Measurements from ENCODE around the gene PLCE1. TPM values are rescaled to one million over a fixed set of nuclear protein-coding genes. Genes with fewer than 3 reads are reported as not detected.

PLCE1 gene
- total RNA-seq, 1 experiment from 2014 or later = 0.13 TPM

DNA sequence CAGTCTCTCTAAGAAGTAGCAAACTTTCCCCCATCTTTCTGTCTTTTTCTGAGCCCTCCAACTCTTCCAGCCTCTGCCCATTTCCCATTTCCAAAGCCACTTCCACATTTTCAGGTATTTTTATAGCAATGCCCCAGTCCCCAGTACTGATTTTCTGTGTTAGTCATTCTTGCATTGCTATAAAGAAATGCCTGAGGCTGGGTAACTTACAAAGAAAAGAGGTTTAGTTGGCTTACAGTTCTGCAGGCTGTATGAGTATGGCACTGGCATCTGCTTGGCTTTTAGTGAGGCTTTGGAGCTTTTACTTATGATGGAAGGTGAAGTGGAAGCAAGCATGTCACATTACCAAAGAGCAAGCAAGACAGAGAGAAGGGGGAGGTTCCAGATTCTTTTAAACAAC is 17.2 kb downstream of the PLCE1 start:
- H3K9me3 ChIP-seq (ENCODE audit: control insufficient read depth, low read depth, low read length) = no peaks in the 10 kb centered on the region
- no peaks in the 10 kb centered on the region; a peak in 1 of 5 replicates for H3K9me3 Mint-ChIP-seq
- no peak overlapping the region for H2BK20ac ChIP-seq (ENCODE audit: low read depth, low read length, poor library complexity, severe bottlenecking)
- no peak overlapping the region for H2BK15ac ChIP-seq (ENCODE audit: low read depth, low read length)
- H3K23ac ChIP-seq (ENCODE audit: insufficient read length, low read depth, low read length) = no peak overlapping the region
- no peak overlapping the region for H3K4me2 ChIP-seq (ENCODE audit: insufficient read depth, insufficient read length, low read length)
- no peaks in the 10 kb centered on the region for H3K27me3 ChIP-seq (ENCODE audit: insufficient read depth, low read length)
- no peak overlapping the region for H2BK5ac ChIP-seq (ENCODE audit: insufficient read length, low read length)
- H3K56ac ChIP-seq (ENCODE audit: insufficient read length, low read depth, low read length) = no peak overlapping the region
- no peak for DNase-seq
- H3K27ac ChIP-seq (ENCODE audit: insufficient read length, low read depth, low read length) = no peak overlapping the region
- TF ChIP-seq, protein P1, sequence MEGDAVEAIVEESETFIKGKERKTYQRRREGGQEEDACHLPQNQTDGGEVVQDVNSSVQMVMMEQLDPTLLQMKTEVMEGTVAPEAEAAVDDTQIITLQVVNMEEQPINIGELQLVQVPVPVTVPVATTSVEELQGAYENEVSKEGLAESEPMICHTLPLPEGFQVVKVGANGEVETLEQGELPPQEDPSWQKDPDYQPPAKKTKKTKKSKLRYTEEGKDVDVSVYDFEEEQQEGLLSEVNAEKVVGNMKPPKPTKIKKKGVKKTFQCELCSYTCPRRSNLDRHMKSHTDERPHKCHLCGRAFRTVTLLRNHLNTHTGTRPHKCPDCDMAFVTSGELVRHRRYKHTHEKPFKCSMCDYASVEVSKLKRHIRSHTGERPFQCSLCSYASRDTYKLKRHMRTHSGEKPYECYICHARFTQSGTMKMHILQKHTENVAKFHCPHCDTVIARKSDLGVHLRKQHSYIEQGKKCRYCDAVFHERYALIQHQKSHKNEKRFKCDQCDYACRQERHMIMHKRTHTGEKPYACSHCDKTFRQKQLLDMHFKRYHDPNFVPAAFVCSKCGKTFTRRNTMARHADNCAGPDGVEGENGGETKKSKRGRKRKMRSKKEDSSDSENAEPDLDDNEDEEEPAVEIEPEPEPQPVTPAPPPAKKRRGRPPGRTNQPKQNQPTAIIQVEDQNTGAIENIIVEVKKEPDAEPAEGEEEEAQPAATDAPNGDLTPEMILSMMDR (conservative IDR thresholded peaks at IDR 0.05) = no peak
- H3K4me1 Mint-ChIP-seq = peaks cover 4 to 6% of the 10 kb centered on the region in 2 experiments
- no peaks in the 10 kb centered on the region; a peak in 2 of 7 replicates for H3K36me3 Mint-ChIP-seq (ENCODE audit: insufficient read depth in 1 of 3, low read depth in 3 of 3)
- H3K18ac ChIP-seq (ENCODE audit: insufficient read length, low read depth, low read length) = no peak overlapping the region
- no peaks in the 10 kb centered on the region for H3K4me1 ChIP-seq (ENCODE audit: insufficient read depth, low read length)
- no peak overlapping the region for H3K27ac Mint-ChIP-seq
- no peak overlapping the region for H3K14ac ChIP-seq (ENCODE audit: insufficient read depth, low read length)
- no peaks in the 10 kb centered on the region for H3K79me2 ChIP-seq (ENCODE audit: insufficient read depth, low read length)
- no peak overlapping the region for H3K9ac ChIP-seq (ENCODE audit: extremely low read depth, insufficient read length, low read length)
- H3K4me3 Mint-ChIP-seq = no peak overlapping the region
- no peak overlapping the region for H2AFZ ChIP-seq (ENCODE audit: low read length)
- H2BK120ac ChIP-seq (ENCODE audit: low read depth, low read length, poor library complexity, severe bottlenecking) = no peak overlapping the region
- no peak overlapping the region for H4K5ac ChIP-seq (ENCODE audit: insufficient read length, low read depth, low read length)
- peaks cover 8% of the 10 kb centered on the region for H3K27me3 Mint-ChIP-seq (ENCODE audit: low read depth)
- H3K79me1 ChIP-seq (ENCODE audit: insufficient read depth, low read depth, low read length, poor library complexity, severe bottlenecking) = no peaks in the 10 kb centered on the region
- H4K20me1 ChIP-seq (ENCODE audit: control insufficient read depth, insufficient read depth, insufficient read length) = no peaks in the 10 kb centered on the region
- no peak overlapping the region for H3T11ph ChIP-seq (ENCODE audit: low read length)
- no peak overlapping the region for H3K4ac ChIP-seq (ENCODE audit: low read depth, low read length)
- H2AK5ac ChIP-seq (ENCODE audit: insufficient read length, low read length) = no peak overlapping the region
- H4K8ac ChIP-seq (replicated peaks; ENCODE audit: insufficient read length, low read depth, low read length) = no peak overlapping the region
- no peak overlapping the region for H2BK12ac ChIP-seq (ENCODE audit: insufficient read length, low read depth, low read length)
- H4K91ac ChIP-seq (ENCODE audit: insufficient read length, low read depth, low read length) = no peak overlapping the region
- H3K23me2 ChIP-seq (ENCODE audit: insufficient read length, low read depth, low read length, poor library complexity, severe bottlenecking) = no peaks in the 10 kb centered on the region

Data from H9 (cell line).